A673 (cell line): ENCODE data around the gene ANKRD11.

Experiments used
- CTCF ChIP-seq: fragments of 300-800, 200-600 bp; sonication (generic); conservative IDR thresholded peaks from 2 replicates; pipeline ENCODE4 v1.5.1; 2017; ENCODE audit warnings: low read depth, mild to moderate bottlenecking, antibody characterized with exemption, low read length, moderate library complexity, mixed read lengths
- EZH2 ChIP-seq: fragments of 200-600 bp; sonication (generic); IDR thresholded peaks from 2 replicates; pipeline ENCODE4 v1.6.1; 2017; ENCODE audit warnings: borderline replicate concordance, low read depth, mild to moderate bottlenecking, mixed read lengths, antibody characterized with exemption, low read length; ENCODE audit not compliant: poor library complexity, severe bottlenecking

- TF ChIP-seq CTCF (no peak), EZH2 (no peak)
Measured at GRCh38 chr16:89392881-89393737, 97.3 kb downstream of the ANKRD11 start.
